Stomach smooth muscle (tissue), 2 donors: Measurements from ENCODE around the gene PDGFB.

ENCODE experiments used
- H3K27ac ChIP-seq: one replicate; pipeline ENCODE4 v1.7.0; 2013; ENCODE audit warnings: mild to moderate bottlenecking, low read length, inconsistent platforms
- H3K27me3 ChIP-seq, 2 donors: one replicate each; pipeline ENCODE4 v1.7.0; 2013; ENCODE audit warnings: low read length in 2 of 2; ENCODE audit not compliant: insufficient read depth in 2 of 2, control insufficient read depth in 1 of 2
- H3K36me3 ChIP-seq, 2 donors: one replicate each; pipeline ENCODE4 v1.7.0; 2013; ENCODE audit warnings: low read length in 2 of 2; ENCODE audit not compliant: control insufficient read depth in 2 of 2, insufficient read depth in 2 of 2
- H3K4me1 ChIP-seq: one replicate; pipeline ENCODE4 v1.7.0; 2013; ENCODE audit warnings: low read length; ENCODE audit not compliant: control insufficient read depth, insufficient read depth
- H3K4me3 ChIP-seq, 2 donors: one replicate each; pipeline ENCODE4 v1.7.0; 2013; ENCODE audit warnings: low read length in 2 of 2
- H3K9ac ChIP-seq, 2 donors: one replicate each; pipeline ENCODE4 v1.7.0; 2013; ENCODE audit warnings: low read length in 2 of 2, mild to moderate bottlenecking in 1 of 2
- H3K9me3 ChIP-seq, 2 donors: one replicate each; pipeline ENCODE4 v1.7.0; 2013; ENCODE audit warnings: low read length in 2 of 2; ENCODE audit not compliant: control insufficient read depth in 2 of 2
- donor health status: healthy.
- donor health status: Pancreatic carcinoma.

The PDGFB gene

DNA sequence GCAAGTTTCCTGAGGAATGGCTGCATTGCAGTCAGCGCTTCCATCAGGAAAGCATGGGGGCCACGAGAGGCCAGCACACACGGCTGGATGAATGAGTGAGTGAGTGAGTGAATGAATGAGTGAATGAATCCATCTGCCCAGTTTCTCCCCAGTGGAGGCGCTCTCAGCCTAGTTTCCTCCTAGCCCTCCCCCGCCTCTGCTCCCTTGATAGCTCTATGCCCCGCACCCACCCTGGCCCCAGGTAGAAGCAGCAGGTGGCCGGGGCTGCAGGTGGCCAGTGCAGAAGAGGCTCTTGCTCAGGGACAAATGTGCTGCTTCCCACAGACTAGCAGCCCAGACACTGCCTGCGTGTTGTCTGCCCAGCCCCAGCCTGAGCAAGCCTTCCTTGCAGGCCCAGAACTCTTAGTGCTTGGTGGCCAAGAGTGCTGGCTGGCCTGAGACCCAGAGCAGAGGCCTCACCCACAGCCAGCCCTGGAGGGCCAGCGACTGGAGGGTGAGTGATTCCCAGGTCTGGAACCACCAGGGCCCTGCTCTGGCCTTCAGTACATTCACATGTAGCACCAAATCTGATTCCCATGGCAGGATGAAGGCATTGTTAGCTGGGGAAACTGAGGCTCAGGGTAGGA, 31.1 kb upstream of the PDGFB start:
- H3K9ac ChIP-seq: no peak overlapping the region
- no peaks in the 10 kb centered on the region for H3K4me1 ChIP-seq
- H3K27ac ChIP-seq: no peak overlapping the region
- no peaks in the 10 kb centered on the region for H3K27me3 ChIP-seq
- no peaks in the 10 kb centered on the region for H3K36me3 ChIP-seq
- no peak overlapping the region for H3K4me3 ChIP-seq
- H3K9me3 ChIP-seq: peaks cover 0 to 13% of the 10 kb centered on the region in 2 donors

GRCh38 chr22:39273950-39274887, 29.4 kb upstream of the PDGFB start:
- Histone ChIP-seq H3K4me3 (no peak overlapping the region), H3K36me3 (no peaks in the 10 kb centered on the region), H3K4me1 (no peaks in the 10 kb centered on the region), H3K27me3 (no peaks in the 10 kb centered on the region), H3K9me3 (peaks cover 0 to 15% of the 10 kb centered on the region in 2 donors), H3K27ac (no peak overlapping the region), H3K9ac (no peak overlapping the region)

GRCh38 chr22:39270792-39271191, 26.0 kb upstream of the PDGFB start:
- Histone ChIP-seq H3K27me3 (no peaks in the 10 kb centered on the region), H3K27ac (no peak overlapping the region), H3K4me1 (no peaks in the 10 kb centered on the region), H3K4me3 (no peak overlapping the region), H3K36me3 (no peaks in the 10 kb centered on the region), H3K9me3 (peaks cover 0 to 4% of the 10 kb centered on the region in 2 donors), H3K9ac (no peak overlapping the region)

DNA sequence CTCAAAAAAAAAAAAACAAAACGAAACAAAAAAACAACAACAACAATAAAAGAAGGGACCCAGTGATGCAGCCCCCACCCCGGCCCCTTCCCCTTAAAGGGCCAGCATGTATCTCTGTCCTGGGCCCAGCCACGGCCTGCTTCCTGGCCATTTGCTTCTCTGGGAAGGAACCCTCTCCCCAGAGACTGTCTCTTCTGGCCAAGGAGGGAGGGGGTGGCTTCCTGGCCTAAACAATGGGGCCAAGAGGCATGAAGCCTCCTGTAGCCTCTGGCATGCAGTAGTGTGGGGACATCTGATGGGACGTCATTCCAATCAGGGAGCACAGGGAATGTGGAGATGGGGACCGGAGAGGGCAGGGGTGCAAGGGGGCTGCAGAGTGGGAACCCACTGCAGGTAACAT, 25.5 kb upstream of the PDGFB start:
- Histone ChIP-seq H3K36me3 (no peaks in the 10 kb centered on the region), H3K4me3 (no peak overlapping the region), H3K27ac (no peak overlapping the region), H3K27me3 (no peaks in the 10 kb centered on the region), H3K9me3 (peaks cover 0 to 4% of the 10 kb centered on the region in 2 donors), H3K9ac (no peak overlapping the region), H3K4me1 (no peaks in the 10 kb centered on the region)

- Histone ChIP-seq H3K4me1 (no peaks in the 10 kb centered on the region), H3K36me3 (no peaks in the 10 kb centered on the region), H3K27ac (no peak overlapping the region), H3K9me3 (peaks cover 0 to 4% of the 10 kb centered on the region in 2 donors), H3K27me3 (no peaks in the 10 kb centered on the region), H3K4me3 (no peak overlapping the region), H3K9ac (no peak overlapping the region)
Observed at GRCh38 chr22:39269095-39269790, 24.5 kb upstream of the PDGFB start.

DNA sequence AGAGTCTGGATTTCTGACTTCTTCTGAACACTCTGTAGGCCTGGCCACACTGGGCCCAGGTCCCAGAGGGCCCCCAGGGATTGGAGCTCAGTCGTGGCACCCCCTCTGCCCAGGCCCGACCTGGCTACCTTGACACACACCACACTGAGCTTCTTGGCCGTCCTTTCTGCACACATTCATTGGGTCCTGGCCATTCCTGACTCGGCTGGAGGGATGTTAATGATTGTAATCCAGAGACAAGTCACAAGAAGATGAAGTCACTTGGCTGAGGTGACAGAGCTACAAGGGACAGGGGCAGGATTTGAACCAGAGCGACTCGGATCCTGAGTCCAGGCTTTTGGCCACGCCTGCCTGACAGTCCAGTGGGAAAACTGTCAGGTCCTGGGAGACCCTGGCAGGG, 23.9 kb upstream of the PDGFB start:
- peaks cover 0 to 4% of the 10 kb centered on the region in 2 donors for H3K9me3 ChIP-seq
- H3K36me3 ChIP-seq: no peaks in the 10 kb centered on the region
- H3K4me1 ChIP-seq: no peaks in the 10 kb centered on the region
- H3K4me3 ChIP-seq: no peak overlapping the region
- H3K27ac ChIP-seq: no peak overlapping the region
- peaks cover 0 to 2% of the 10 kb centered on the region in 2 donors for H3K27me3 ChIP-seq
- H3K9ac ChIP-seq: no peak overlapping the region

DNA sequence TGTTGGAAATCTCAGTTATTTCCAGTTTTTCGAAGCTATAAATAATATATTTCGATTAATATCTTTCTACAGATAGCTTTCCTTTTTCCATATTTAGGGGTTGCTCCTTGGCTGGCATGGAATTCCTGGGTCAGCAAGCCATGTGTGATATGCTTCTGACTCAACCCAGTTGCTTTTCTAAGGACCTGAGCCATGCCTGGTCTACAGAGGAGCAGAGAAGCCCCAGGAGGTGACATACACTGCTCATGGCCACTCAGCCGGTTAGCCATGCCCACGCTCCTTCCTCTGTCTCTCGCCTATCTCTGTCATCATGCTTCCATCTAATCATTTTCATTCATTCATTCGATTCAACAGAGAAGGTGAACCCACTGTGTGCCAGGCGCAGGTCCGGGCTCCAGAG, 23.2 kb upstream of the PDGFB start:
- Histone ChIP-seq H3K9ac (no peak overlapping the region), H3K27ac (no peak overlapping the region), H3K27me3 (peaks cover 0 to 2% of the 10 kb centered on the region in 2 donors), H3K36me3 (no peaks in the 10 kb centered on the region), H3K9me3 (peaks cover 0 to 4% of the 10 kb centered on the region in 2 donors), H3K4me1 (no peaks in the 10 kb centered on the region), H3K4me3 (no peak overlapping the region)

DNA sequence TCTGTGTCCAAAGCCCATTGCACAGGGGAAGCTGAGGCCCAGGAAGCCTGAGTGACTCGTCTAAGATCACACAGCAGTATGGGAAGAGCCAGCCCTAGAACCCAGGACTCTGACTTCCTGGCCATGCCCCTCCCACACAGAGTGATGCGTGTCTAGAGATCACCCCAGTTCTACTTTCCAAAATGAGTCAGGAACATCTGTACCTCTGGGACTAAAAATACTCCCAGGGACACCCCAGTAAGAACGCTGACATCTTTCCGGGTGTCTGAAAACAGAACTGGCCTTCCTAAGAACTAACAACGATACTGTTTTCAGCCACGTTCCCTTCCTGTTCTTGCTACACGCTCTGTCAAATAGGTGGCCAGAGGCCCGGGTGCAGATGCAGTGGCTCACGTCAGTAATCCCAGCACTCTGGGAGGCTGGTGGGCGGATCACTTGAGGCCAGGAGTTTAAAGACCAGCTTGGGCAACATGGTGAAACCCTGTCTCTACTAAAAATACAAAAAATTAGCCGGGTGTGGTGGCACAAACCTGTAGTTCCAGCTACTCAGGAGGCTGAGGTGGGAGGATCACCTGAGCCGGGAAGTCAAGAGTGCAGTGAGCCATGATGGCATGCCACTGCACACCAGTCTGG, 21.7 kb upstream of the PDGFB start:
- Histone ChIP-seq H3K9ac (no peak overlapping the region), H3K9me3 (peaks cover 2 to 9% of the 10 kb centered on the region in 2 donors), H3K27ac (no peak overlapping the region), H3K4me1 (no peaks in the 10 kb centered on the region), H3K4me3 (no peak overlapping the region), H3K27me3 (peaks cover 0 to 2% of the 10 kb centered on the region in 2 donors), H3K36me3 (no peaks in the 10 kb centered on the region)

DNA sequence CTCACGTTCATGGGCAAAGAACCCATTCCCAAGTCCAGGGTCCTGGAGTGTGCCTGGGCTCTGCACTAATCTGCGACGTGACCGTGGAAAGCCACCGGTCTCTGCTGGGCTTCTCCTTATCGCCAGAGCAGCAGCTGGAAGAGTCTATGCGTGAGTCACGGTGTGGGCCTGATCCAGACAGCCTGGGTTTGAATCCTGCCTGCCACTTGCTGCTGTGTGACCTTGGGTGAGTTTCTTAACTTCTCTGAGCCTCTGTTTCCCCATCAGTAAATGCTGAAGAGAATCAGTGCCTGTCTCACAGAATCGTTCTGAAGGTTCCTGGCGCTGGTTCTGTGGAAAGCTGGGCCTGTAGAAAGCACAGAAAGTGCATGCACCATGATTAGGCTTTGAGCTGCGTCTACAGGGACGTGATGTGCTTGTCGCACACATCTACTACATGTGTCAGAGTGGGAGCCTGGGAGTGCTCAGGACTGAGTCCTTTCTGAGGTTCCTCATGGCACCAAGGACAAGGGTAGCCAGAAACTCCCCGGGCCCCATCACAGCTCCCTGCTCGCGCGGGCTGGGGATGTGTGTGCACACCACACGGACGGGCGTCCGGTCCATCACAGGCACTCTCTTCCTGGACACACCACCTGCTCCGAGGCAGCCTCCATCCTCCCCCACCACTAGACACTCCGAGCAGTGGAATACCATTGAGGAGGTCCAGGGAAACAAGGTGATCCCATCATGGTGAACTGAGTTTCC, 20.5 kb upstream of the PDGFB start:
- Histone ChIP-seq H3K27me3 (peaks cover 0 to 2% of the 10 kb centered on the region in 2 donors), H3K9ac (no peak overlapping the region), H3K4me3 (no peak overlapping the region), H3K36me3 (no peaks in the 10 kb centered on the region), H3K4me1 (no peaks in the 10 kb centered on the region), H3K9me3 (peaks cover 3 to 11% of the 10 kb centered on the region in 2 donors), H3K27ac (no peak overlapping the region)
